Superior temporal gyrus (tissue), 1 donor: ENCODE measurements around the gene INPP5E.
"Not testable (repeated sequence)": the region's sequence is repeated elsewhere in the genome, so short reads cannot be mapped to it uniquely, and the experiment has no call there.

Source experiments
- DNase-seq: peaks from one replicate; pipeline ENCODE4 v3.0.0-alpha.2; 2016; ENCODE audit errors: extremely low spot score

The INPP5E gene

DNA sequence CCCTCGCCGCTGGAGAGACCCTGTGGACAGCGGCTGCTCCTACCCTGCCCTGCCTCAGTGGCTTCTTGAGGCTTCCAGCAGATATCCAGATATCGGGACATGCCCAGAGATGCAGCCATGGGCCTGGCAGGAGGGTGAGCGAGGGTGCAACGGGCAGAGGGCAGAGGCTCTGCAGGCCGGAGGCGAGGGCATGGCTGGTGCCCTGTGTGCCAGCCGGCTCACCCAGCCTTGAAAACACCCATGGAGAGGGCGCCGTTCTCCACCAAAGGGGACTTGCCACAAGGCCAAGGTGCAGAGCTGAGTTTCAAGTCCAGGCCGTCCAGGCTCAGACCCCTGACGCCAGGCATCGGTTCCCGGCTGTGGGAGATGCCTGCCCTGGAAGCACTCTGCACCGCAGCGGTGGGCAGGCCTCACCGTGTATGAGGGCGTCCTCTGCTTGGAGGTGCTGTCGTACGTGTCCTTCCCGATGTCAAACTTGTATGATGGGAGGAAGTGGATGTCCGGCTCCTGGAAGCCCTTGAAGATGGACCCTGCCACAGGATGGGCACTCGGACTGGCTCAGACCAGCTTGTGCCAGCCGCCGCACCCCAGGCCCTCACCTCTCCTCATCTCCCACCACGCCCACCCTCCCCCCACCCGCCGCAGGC is 8.9 kb downstream of the INPP5E start:
- DNase-seq: no peak

DNA sequence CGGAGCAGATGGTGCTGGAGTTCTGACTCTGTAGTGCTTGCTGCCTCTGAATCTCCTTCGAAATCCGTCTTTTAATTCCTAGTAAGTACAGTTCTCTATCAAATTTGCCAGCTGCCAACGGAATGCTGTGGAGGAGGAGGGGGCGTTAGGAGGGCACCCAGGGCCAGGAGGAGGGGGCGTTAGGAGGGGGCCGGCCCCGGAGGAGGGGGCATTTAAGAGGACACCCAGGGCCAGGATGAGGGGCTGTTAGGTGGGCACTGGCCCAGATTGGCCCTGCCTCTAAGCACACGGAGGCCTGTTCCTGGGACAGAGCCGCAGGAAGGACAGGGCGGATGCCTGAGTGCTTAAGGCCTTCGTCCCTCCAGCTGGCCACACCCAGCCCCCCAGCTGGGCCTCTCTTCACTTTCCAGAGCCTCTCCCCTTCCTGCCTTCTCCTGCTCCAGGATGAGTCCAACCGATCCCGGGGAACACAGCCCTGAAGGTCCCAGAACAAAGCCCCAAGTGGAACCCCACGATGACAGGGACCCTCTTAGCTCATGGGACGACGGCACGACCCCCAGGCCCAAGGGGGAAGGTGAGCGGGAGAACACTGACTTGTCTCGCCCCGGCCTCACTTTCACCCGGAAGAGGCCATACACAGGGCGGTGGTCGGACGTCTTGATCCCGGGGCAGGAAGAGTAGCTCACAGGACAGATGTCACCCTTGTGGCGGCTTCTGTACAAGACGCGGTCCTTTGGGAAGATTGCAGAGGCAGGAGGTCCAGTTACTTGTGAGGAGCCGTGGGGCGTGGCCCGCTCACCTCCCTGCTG is 9.8 kb downstream of the INPP5E start:
- DNase-seq: no peak

DNA sequence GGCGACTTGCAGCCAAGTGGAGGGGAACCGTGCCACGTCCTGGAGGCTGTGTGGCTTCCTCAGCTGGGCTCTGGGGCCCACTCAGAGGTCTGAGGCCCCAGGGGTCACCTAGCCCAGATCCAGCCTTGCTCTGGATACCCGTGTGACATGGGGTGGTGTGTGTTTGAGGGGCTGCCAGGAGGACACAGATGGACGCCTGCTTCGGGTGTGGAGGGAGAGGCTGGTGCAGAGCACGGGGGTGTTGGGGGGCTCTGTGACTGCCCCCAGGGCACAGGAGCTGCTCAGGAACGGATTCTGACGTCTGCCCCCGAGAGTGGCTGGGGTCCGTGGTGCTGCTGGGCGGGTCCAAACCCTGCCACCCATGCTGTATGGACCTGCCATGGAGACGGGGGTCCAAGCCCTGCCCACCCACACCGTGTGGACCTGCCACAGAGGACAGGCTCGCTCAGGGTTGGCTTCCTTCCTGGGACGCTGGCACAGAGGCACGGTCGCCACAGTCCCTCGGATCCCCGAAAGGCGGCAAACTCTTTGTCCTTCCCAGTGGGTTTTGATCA is 10.5 kb downstream of the INPP5E start:
- no peak for DNase-seq

DNA sequence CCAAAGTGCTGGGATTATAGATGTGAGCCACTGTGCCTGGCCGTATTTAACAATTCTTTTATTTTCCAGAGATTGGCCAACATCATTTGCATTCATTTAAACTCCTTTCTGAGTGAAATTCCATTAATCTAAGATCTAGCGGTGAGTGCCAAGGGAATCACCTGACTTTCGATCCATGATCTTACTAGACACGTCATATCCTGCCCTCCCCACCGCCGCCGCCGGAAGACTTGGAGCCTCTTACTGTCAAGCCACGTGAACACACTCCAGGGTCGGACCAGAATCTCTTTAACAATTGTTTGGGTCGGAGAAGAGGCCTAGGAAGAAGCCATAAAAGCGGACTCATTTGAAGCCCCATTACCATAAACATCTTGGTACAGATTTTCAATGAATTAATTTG is 12.9 kb downstream of the INPP5E start:
- DNase-seq: no peak

DNA sequence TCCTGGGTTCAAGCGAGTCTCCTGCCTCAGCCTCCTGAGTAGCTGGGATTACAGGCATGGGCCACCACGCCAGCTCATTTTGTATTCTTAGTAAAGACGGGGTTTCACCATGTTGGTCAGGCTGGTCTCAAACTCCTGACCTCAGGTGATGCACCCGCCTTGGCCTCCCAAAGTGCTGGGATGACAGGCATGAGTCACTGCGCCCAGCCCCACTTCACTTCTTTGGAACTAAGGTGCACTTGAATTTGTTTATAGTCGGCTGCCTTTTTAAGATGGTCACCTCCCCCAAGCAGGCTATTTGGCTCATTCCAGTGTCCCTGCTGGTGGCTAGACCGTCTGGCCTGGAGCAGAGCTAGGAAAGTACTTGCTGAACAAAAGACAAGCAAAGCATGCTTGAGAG is 14.3 kb downstream of the INPP5E start:
- not testable (repeated sequence) for DNase-seq

GRCh38 chr9:136424750-136425362 is 14.8 kb downstream of the INPP5E start:
- no peak for DNase-seq

DNA sequence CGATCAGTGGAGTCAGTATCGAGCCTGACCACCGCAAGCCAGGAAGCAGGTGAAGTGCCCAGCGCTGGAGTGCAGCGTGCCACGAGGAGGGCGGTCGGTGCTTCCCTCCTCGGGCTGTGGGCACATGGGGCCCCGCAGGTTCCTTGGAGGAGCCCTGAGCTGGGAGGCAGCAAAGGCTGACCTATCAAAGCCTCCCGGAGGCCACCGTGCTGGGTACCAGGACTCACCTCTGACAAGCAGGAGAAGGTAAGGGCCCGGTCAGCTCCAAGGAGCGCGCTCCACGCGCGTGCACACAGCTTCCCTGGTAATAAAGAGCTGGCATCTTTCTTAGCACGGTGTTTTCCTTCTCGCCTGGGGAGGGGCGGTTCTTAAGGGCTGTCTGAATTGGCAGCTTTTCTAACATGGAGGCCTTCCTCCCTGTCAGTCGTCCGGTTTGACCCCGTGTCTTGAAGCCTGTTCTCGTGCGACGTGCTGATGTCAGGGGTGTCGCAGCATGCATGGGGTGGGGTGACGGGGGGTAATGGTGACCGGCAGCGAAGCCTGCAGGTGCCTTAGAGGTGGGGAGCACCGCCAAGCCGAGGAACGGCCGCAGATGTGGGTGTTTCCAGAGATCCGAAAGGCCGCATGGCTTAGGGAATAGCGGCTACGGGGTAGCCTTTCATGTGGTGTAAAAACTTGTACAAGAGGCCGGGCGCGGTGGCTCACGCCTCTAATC is 16.1 kb downstream of the INPP5E start:
- no peak for DNase-seq

DNA sequence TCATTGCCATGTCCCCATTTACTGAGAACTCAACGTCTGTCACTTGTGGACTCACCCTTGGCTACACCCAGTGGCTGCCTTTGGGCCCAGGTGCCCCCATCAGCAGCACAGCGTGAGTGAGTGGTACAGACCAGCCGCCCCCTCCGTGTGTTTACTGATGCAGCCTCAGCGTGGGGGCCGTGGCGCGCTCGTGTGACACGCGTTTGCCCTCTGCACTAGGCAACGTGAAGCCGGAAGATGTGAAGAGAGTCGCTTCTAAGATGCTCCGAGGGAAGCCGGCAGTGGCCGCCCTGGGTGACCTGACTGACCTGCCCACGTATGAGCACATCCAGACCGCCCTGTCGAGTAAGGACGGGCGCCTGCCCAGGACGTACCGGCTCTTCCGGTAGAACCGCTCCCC is 16.8 kb downstream of the INPP5E start:
- no peak for DNase-seq

DNA sequence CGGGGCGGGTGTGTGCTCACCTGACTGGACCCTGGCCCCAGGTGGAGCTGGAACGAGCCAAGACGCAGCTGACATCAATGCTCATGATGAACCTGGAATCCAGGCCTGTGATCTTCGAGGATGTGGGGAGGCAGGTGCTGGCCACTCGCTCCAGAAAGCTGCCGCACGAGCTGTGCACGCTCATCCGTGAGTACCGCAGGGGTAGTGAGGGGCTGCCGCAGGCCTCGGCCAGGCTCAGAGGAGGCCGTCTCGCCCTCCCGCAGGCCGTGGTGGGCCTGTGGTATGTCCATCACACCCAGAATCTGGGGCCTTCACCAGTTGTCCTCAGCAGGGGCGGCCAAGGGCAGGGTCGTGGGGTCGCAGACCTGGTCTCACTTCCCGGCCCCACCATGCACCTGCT is 17.9 kb downstream of the INPP5E start:
- no peak for DNase-seq

GRCh38 chr9:136419092-136419420 is 20.6 kb downstream of the INPP5E start:
- no peak for DNase-seq

DNA sequence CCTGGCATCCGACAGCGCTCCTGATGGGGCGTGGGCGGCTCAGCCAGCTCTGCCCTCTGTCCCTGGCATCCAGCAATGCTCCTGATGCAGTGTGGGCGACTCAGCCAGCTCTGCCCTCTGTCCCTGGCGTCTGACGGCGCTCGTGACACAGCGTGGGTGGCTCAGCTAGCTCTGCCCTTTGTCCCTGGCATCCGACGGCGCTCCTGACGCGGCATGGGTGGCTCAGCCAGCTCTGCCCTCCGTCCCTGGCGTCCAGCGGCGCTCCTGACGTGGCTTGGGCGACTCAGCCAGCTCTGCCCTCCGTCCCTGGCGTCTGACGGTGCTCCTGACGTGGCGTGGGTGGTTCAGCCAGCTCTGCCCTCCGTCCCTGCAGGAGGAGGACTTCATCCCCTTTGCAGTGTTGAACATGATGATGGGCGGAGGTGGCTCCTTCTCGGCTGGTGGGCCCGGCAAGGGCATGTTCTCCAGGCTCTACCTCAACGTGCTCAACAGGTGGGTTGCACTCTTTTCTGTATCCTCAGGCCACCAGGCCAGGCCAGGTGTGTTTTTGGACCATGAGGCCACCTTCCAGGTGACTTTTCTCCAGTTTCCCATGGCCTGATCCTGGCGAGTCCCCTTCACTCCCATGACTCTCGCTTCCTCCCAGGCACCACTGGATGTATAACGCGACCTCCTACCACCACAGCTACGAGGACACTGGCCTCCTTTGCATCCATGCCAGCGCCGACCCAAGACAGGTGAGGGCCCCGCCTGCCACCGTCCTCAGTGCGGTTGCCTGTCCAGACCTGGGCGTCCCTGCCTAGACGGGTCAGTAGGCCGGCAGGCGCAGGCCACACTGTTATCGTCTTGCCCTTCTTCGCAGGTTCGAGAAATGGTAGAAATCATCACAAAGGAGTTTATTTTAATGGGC is 21.2 kb downstream of the INPP5E start:
- DNase-seq: no peak

DNA sequence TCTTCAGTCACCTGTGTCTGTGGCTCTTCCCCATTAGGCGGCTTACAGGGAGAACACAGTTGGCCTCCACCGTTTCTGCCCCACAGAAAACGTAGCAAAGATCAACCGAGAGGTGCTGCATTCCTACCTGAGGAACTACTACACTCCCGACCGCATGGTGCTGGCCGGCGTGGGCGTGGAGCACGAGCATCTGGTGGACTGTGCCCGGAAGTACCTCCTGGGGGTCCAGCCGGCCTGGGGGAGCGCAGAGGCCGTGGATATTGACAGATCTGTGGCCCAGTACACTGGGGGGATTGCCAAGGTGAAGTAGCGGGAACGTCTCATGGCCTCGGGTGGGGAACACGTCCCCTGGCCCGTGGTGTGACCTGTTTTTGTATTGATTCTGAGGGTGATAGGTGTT is 22.7 kb downstream of the INPP5E start:
- DNase-seq: no peak

GRCh38 chr9:136416427-136416826 is 23.2 kb downstream of the INPP5E start:
- no peak for DNase-seq

DNA sequence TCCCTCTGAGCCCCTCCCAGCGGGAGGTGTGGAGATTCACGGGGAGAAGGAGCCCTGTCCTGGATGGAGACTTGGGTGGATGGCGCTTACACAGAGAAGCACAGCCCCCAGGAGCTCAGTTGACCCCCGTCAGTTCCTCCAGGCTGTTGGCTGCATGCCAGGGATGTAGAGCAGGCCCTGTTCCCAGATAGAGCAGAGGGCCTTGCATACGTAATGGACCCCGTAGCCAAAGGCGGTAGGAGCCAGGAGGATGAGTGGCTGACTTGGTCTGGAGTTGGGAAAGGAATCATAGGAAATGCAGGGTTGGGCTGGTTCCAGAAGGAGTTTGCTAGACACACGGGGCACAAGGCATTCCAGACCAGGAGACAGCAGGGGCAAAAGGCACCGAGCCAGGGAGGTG is 26.7 kb downstream of the INPP5E start:
- no peak for DNase-seq

DNA sequence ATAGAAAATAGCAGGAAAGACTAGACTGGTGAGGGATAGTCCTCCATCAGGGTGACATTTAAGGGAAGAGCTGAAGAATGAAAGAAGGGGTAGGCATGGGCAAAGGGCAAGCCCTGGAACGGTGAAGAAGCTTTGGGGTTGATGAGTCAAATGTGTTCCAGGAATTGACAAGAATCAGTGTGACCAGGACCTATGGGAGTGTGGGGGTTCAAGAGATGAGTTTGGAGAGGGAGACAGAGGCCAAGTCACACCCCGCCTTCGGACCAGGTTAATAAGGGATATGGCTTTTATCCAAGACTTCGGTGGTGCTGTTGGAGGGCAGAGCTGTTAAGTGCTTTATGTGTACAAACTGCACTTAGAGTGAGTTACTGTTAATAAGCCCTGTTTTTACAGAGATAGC is 28.3 kb downstream of the INPP5E start:
- DNase-seq: no peak

DNA sequence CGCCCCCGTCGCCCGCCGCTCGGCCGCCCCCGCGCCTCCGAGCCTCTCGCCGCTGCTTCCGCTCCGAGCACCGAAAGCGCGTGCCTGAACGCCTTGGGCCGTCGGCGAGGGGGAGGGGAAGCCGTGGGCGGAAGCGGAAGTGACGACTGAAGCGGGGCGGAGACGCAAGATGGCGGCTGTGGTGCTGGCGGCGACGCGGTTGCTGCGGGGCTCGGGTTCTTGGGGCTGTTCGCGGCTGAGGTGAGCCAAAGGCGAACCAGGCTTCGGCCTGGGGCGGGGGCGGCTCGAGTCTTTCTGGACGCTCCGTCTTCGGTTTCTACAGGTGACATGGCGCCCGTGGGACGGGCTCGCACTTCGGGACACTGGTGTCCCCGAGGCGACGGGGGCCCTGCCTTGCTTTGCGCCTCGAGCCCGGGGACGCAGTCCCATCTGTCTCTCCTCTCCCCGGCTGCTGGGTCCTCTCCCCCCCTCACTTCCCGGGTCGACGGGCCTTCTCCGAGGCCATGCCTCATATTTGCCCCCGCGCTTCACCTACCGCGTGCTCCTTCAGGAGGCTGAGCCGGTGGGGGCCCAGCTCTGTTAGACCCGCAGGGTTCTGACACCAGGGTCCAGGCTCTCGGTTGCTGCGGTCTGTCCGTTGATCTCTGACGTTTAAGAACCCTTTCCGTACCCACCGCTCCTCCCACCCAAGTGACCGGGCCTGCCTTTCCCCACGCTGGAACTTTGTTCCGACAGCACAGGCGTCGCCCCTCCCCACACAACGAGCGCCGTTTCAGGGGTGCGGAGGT is 29.0 kb downstream of the INPP5E start, which contains the start of the genes ENTR1 and PMPCA:
ENTR1 (minus strand) TSS at position 115 of the 788 bp plus-strand sequence. CDS start 217 bp downstream, outside the sequence.
PMPCA (plus strand) TSS at position 159 of the 788 bp plus-strand sequence; CDS start at position 170, 11 bp downstream.
- peak; percentile 96 for DNase-seq

GRCh38 chr9:136409557-136410455 is 29.8 kb downstream of the INPP5E start:
- peak; percentile 17 for DNase-seq

GRCh38 chr9:136407911-136408310 is 31.7 kb downstream of the INPP5E start:
- no peak for DNase-seq

DNA sequence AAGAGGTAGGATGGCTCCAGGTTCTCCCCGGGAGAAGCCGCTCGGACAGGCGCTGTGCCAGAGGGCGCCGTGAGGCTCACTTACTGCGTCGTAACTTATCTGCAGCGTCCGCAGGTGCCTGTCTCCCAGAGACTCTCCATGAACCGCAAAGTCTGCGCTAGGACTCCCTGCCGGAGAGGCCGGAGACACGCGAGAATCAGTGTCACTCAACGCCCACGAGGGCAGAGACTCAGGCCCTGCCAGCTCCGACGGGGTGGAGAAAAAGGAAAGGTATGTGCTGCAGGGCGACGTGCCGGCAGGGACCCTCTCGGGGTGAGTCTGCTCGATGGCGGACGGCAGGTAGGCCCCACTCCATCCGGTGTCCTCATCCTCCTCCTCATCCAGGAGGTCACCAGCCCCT is 32.6 kb downstream of the INPP5E start:
- DNase-seq: not testable (repeated sequence)
